ENCODE results near the gene SYDE1.

Gene SYDE1

GRCh38 chr19:15118248-15118647 lies 11.0 kb downstream of the SYDE1 start:
- no peaks in the 10 kb centered on the region for H3K36me3 ChIP-seq (replicated peaks; ENCODE audit: insufficient read depth, low read length)
- H3K9me3 ChIP-seq (replicated peaks; ENCODE audit: insufficient read depth, low read length) = no peaks in the 10 kb centered on the region
- TF ChIP-seq EZH2 (optimal IDR thresholded peaks at IDR 0.05; ENCODE audit: low read depth, low read length) = no peak
- TF ChIP-seq CTCF (IDR thresholded peaks at IDR 0.05; ENCODE audit: low read length) = no peak
- no peak for TF ChIP-seq EZH2phosphoT487 (IDR thresholded peaks at IDR 0.05; ENCODE audit: low read length)
- DNase-seq = no peak
- H3K27ac ChIP-seq (ENCODE audit: low read length) = no peak overlapping the region
- H3K4me2 ChIP-seq (ENCODE audit: low read depth, low read length) = no peak overlapping the region
- H3K4me1 ChIP-seq (ENCODE audit: low read length) = no peaks in the 10 kb centered on the region
- no peaks in the 10 kb centered on the region for H3K27me3 ChIP-seq (replicated peaks; ENCODE audit: insufficient read depth, low read length)
- no peaks in the 10 kb centered on the region for H3K9me2 ChIP-seq (replicated peaks; ENCODE audit: insufficient read depth, low read length)
- H3K9ac ChIP-seq (ENCODE audit: low read length) = no peak overlapping the region
- H4K20me1 ChIP-seq (ENCODE audit: insufficient read depth, low read length) = no peaks in the 10 kb centered on the region
- H3F3A ChIP-seq (ENCODE audit: insufficient read depth, low read length) = no peaks in the 10 kb centered on the region
- peaks cover 1% of the 10 kb centered on the region; the same call in 1 of the 2 replicates for H3K79me2 ChIP-seq (ENCODE audit: low read length)
- H2AFZ ChIP-seq (ENCODE audit: low read length) = no peak overlapping the region
- H3K4me3 ChIP-seq (ENCODE audit: low read length) = no peak overlapping the region

GRCh38 chr19:15118789-15119494 lies 11.7 kb downstream of the SYDE1 start:
- no peaks in the 10 kb centered on the region for H3K4me1 ChIP-seq (ENCODE audit: low read length)
- no peaks in the 10 kb centered on the region for H4K20me1 ChIP-seq (ENCODE audit: insufficient read depth, low read length)
- H3K27ac ChIP-seq (ENCODE audit: low read length) = no peak overlapping the region
- no peaks in the 10 kb centered on the region for H3F3A ChIP-seq (ENCODE audit: insufficient read depth, low read length)
- no peaks in the 10 kb centered on the region for H3K9me3 ChIP-seq (replicated peaks; ENCODE audit: insufficient read depth, low read length)
- no peak overlapping the region for H3K4me2 ChIP-seq (ENCODE audit: low read depth, low read length)
- no peak overlapping the region for H3K9ac ChIP-seq (ENCODE audit: low read length)
- no peaks in the 10 kb centered on the region for H3K27me3 ChIP-seq (replicated peaks; ENCODE audit: insufficient read depth, low read length)
- no peaks in the 10 kb centered on the region for H3K9me2 ChIP-seq (replicated peaks; ENCODE audit: insufficient read depth, low read length)
- no peak overlapping the region for H2AFZ ChIP-seq (ENCODE audit: low read length)
- H3K79me2 ChIP-seq (ENCODE audit: low read length) = peaks cover 8% of the 10 kb centered on the region
- no peaks in the 10 kb centered on the region for H3K36me3 ChIP-seq (replicated peaks; ENCODE audit: insufficient read depth, low read length)
- no peak for DNase-seq
- no peak for TF ChIP-seq CTCF (IDR thresholded peaks at IDR 0.05; ENCODE audit: low read length)
- TF ChIP-seq EZH2 (optimal IDR thresholded peaks at IDR 0.05; ENCODE audit: low read depth, low read length) = no peak
- TF ChIP-seq EZH2phosphoT487 (IDR thresholded peaks at IDR 0.05; ENCODE audit: low read length) = no peak
- H3K4me3 ChIP-seq (ENCODE audit: low read length) = no peak overlapping the region

GRCh38 chr19:15120135-15121026 lies 13.2 kb downstream of the SYDE1 start:
- no peaks in the 10 kb centered on the region for H4K20me1 ChIP-seq (ENCODE audit: insufficient read depth, low read length)
- no peaks in the 10 kb centered on the region for H3K9me3 ChIP-seq (replicated peaks; ENCODE audit: insufficient read depth, low read length)
- no peaks in the 10 kb centered on the region for H3K9me2 ChIP-seq (replicated peaks; ENCODE audit: insufficient read depth, low read length)
- H3K4me1 ChIP-seq (ENCODE audit: low read length) = no peaks in the 10 kb centered on the region
- no peaks in the 10 kb centered on the region for H3K27me3 ChIP-seq (replicated peaks; ENCODE audit: insufficient read depth, low read length)
- H3K4me3 ChIP-seq (ENCODE audit: low read length) = no peak overlapping the region
- TF ChIP-seq EZH2phosphoT487 (IDR thresholded peaks at IDR 0.05; ENCODE audit: low read length) (no peak), EZH2 (optimal IDR thresholded peaks at IDR 0.05; ENCODE audit: low read depth, low read length) (no peak), CTCF (IDR thresholded peaks at IDR 0.05; ENCODE audit: low read length) (no peak)
- H3F3A ChIP-seq (ENCODE audit: insufficient read depth, low read length) = no peaks in the 10 kb centered on the region
- H3K9ac ChIP-seq (ENCODE audit: low read length) = no peak overlapping the region
- no peak for DNase-seq
- peaks cover 17% of the 10 kb centered on the region for H3K79me2 ChIP-seq (ENCODE audit: low read length)
- H3K36me3 ChIP-seq (replicated peaks; ENCODE audit: insufficient read depth, low read length) = no peaks in the 10 kb centered on the region
- H3K27ac ChIP-seq (ENCODE audit: low read length) = no peak overlapping the region
- H3K4me2 ChIP-seq (ENCODE audit: low read depth, low read length) = no peak overlapping the region
- no peak overlapping the region for H2AFZ ChIP-seq (ENCODE audit: low read length)

Measured in MM.1S (cell line).